Left lobe of liver (tissue), 2 donors: ENCODE data around the gene HYI. TPM values are rescaled to one million over a fixed set of nuclear protein-coding genes. Genes with fewer than 3 reads are reported as not detected.
"Not testable (repeated sequence)": the region's sequence is repeated elsewhere in the genome, so short reads cannot be mapped to it uniquely, and the experiment has no call there.

Source experiments
- ATAC-seq: fragments of 200-7000 bp; cut with Tn5 transposase; one replicate; pipeline ENCODE4 v1.9.1; 2020; ENCODE audit warnings: mild to moderate bottlenecking, moderate library complexity
- DNase-seq: peaks from one replicate; pipeline ENCODE4 v3.0.0-alpha.2; 2020; ENCODE audit warnings: low spot score
- total RNA-seq: library from RNA; stranded (reverse); gene quantifications from one replicate; pipeline ENCODE4 v1.2.1, GENCODE V29; 2021
- donor health status: DM: no; HTN: no; CAD: no; lungs with moderate emphysema.
- donor health status: DM: no; HTN: yes; CAD: no.

HYI gene, protein sequence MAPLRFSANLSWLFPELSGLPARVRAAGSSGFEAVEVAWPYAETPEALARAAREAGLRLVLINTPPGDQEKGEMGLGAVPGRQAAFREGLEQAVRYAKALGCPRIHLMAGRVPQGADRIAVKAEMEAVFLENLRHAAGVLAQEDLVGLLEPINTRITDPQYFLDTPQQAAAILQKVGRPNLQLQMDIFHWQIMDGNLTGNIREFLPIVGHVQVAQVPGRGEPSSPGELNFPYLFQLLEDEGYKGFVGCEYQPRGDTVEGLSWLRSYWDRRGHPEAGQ
- total RNA-seq: 47.1 TPM

DNA sequence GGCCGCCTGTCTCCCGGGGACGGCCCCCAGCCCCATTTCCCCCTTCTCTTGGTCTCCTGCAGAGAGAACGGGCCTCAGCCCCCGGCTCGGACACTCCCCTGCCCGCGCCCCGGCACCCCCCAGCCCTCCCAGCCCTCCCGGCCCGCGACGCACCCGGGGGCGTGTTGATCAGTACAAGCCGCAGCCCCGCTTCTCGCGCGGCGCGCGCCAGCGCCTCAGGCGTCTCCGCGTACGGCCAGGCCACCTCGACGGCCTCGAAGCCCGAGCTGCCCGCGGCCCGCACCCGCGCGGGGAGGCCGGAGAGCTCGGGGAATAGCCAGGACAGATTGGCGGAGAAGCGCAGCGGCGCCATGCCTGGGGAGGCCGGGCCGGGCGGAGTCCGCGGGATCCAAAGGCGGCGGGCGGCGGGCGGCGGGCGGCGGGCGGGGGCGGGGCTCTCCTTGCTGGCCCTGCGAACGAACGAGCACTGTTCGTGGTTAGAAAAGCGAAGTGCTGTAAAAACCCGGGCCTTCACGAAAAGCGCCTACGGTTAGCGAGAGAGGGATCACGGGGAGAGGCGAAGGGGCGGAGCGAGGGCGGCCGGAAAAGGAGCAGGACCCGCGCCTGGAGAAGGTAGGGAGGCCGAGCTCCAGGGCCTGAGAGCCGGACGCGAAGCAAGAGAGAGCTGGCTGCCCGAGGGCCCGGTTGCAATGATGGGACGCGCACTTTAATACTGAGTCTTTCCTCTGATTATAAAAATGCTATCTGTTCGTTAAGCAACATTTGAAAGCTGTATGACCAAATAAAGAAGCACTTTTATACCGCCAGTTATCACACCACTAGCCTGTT lies at the start of gene HYI:
Gene HYI (minus strand): TSS at position 490 of the 828 bp plus-strand sequence. CDS start 138 bp downstream, at position 352.
- DNase-seq (peak; percentile 92), ATAC-seq (peak; percentile 77)

DNA sequence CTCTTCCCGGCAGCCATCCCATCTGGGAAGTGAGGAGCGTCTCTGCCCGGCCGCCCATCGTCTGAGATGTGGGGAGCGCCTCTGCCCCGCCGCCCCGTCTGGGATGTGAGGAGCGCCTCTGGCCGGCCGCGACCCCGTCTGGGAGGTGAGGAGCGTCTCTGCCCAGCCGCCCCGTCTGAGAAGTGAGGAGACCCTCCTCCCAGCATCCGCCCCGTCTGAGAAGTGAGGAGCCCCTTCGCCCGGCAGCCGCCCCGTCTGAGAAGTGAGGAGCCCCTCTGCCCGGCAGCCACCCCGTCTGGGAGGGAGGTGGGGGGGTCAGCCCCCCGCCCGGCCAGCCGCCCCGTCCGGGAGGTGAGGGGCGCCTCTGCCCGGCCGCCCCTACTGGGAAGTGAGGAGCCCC lies 48.1 kb upstream of the HYI start:
- not testable (repeated sequence) for DNase-seq, ATAC-seq

DNA sequence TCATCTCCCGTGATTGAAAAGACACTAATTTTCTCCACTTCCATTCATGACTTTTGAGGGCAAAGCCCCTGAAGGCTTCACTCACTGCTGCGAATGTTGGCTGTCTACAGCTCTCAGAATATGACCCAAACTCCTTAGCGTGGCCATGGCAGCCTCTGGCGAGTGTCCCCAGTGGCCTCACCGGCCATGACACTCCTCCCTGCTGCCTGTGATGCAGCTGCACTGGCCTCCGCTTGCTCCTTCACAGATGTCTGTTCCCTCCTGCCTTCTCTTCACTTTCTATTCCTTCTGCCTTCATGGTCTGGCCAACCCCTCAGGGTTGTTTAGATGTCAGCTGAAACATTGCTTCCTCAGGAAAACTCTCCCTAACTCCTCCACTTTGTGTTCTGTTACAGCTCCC lies 46.2 kb upstream of the HYI start:
- ATAC-seq (no peak), DNase-seq (no peak)

DNA sequence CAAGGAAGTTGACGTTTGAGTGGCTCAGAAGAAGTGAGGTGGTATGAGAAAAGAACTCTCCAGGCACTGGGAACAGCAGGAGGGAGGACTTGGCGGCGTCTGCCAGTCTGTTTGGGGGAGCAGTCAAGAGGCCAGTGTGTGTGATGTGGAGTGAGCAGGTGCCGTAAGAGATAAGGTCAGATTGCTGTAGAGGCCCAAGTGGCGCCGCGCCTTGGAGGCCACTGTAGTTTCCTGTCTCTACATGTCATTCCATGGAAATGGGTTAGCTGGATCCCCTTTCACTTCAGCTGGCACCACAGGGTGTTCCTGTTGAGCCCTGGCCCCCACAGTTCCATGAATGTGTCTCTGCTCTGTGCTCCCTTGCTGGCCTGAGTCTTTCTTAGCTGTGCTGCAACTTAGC lies 41.5 kb upstream of the HYI start:
- DNase-seq (no peak), ATAC-seq (no peak)

DNA sequence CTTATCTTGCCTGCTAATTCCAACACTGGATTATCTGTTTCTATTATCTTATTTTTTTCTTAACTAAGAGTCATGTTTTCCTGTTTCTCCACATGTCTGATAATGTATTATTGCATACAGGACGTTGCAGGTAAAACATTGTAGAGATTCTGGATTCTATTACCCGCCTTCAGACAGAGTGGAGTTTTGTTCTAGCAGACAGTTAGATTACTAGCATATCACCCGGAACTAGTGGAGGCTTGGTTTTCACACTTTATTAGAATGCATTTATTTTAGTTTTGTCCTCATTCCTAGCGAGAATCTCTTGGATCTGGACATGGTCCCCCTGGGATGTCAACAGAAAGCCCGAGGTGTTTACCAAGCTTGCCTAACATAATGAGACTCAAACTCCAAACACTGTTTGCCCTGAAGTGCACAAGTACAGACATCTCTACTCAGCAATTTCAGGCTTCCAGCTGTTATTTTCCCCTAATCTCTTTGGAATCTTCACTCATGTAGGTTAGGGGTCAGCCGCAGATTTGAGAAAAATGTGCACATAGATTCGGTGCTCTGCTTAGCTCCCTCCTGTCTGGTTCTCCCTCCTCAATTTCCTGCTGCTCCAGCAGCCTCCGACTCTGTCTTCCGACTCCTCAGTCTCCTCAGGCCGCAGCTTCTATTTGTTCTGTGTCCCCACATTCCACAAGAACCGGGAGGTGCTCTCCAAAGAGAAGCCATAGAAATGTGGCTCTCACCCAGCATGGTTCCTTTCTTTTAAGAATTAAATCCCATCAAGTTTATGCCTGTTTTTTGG lies 40.1 kb upstream of the HYI start:
- peak; percentile 97 for ATAC-seq
- no peak for DNase-seq

DNA sequence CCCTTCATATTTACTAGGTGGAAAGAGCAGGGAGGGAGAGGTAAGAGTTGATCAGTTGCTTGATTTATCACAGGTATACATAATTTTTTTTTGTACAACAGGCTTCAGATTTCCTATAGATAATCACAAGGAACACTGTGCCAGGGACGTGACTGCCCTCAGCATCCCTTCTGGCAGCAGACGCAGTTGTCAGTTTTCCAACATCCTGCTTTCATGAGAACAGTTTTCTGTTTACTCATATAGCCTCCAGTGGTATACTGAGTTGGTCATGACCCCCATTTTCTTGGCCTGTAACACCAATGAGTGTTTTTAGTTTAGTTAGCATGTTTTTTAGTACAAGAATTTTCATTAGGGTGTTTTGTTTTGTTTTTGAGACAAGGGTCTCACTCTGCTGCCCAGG lies 39.1 kb upstream of the HYI start:
- ATAC-seq (no peak), DNase-seq (no peak)

DNA sequence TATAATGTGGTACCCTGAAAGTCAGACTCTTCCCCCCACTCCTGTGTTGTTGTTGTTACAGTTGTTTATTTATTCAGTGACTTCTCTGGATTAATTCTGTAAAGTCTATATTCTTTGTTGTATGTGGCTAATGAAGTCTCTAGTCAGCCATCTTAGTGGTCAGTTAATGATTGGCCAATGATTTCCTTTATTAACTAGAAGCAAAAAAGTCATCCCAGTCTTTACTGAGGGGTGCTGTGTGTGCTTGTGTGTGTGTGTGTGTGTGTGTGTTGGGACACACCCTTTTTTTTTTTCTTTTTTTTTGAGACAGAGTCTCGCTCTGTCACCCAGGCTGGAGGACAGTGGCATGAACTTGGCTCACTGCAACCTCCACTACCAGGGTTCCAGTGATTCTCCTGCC lies 37.3 kb upstream of the HYI start:
- no peak for ATAC-seq

DNA sequence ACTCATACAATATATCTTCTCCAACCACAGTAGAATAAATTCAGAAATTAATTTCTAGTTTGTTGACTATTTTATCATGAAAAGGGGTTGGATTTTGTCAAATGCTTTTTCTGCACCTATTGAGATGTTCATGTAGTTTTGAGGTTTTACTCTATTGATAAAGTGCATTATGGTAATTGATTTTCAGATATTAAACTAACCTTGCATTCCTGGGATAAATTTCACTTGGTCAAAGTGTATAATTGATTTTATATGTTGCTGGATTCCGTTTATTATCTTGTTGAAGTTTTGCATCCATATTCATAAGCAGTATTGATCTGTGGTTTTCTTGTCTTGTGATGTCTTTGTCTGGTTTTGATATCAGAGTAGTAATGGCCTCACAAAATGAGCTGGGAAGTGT lies 34.4 kb upstream of the HYI start:
- ATAC-seq (no peak), DNase-seq (no peak)

More for the DNA sequence above, 37.3 kb upstream of the HYI start:
- no peak for DNase-seq

DNA sequence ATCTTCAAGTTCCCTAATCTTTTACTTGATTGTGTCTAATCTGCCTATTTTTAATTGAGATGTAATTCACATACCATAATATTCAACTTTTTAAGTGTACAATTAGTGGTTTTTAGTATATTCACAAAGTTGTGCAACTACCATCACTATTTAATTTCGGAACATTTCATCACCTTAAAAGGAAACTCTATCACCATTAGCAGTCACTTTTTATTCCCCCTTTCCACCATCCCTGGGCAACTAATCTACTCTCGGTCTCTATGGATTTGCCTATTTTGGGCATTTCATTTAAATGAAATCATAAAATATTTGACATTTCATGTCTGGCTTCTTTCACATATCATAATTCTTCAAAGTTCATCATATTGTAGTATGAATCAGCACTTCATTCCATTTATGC lies 30.6 kb upstream of the HYI start:
- DNase-seq (no peak), ATAC-seq (no peak)

DNA sequence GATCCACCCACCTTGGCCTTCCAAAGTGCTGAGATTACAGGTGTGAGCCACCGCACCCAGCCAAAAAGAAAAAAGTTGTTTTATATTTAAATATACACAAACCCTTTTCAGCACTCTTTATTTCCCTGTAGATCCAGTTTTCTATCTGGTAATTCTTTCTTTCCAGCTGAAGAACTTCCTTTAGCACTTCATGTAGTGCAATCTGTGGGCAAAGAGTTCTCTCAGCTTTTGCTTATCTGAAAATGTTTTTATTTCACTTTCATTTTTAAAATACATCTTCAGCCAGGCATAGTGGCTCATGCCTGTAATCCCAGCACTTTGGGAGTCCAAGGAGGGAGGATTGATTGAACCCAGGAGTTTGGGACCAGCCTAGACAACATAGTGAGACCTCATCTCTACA lies 28.5 kb upstream of the HYI start:
- DNase-seq (no peak), ATAC-seq (no peak)

DNA sequence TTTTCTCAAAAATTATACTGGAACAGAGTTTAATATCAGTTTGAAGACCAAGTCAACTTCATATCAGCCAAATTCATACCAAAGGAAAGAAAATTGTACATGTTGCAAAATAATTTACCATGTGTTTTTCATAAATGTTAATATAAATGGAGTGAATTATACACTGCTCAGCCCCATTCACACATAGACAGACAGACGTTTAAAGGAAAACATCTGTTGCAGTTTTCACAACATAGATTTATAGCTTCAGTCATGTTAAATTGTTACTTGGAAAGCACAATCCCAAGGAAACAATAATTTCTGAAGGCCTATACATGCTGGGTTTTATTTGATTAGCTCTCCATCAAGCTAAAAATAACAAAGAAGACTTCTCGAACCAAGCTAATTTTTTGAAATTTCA lies 27.8 kb upstream of the HYI start:
- no peak for ATAC-seq
- no peak for DNase-seq

DNA sequence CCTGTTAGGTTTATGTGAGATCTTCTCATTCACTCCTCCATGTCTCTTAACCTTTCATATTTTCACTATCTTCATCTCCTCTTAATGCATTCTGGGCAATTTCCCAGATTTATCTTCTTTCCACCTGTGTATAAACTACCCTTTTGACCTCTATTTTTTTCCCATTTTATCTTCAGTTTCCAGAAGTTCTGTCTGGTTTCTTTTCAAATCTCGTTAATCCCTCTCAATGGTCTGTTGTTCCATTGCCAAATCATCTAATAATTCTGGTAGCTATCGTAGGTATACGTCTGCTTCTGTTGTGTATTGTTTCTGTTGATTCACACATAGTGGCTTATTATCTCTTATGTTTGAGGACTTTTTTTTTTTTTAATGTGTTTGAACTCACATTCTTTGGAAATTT lies 25.7 kb upstream of the HYI start:
- DNase-seq (no peak), ATAC-seq (no peak)

DNA sequence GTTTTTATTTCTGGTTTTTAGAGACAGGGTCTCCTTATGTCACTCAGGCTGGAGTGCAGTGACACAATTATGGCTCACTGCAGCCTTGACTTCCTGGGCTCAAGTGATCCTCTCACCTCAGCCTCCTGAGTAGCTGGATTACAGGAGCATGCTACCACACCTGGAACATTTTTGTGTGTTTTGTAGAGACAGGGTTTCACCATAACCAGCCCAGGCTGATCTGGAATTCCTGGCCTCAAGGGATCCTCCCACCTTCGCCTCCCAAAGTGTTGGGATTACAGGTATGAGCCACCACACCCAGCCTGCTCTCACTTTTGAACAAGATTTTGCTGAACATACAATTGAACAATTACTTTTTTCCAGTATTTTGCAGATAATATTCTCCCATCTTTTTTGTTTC lies 24.0 kb upstream of the HYI start:
- ATAC-seq (no peak), DNase-seq (no peak)

DNA sequence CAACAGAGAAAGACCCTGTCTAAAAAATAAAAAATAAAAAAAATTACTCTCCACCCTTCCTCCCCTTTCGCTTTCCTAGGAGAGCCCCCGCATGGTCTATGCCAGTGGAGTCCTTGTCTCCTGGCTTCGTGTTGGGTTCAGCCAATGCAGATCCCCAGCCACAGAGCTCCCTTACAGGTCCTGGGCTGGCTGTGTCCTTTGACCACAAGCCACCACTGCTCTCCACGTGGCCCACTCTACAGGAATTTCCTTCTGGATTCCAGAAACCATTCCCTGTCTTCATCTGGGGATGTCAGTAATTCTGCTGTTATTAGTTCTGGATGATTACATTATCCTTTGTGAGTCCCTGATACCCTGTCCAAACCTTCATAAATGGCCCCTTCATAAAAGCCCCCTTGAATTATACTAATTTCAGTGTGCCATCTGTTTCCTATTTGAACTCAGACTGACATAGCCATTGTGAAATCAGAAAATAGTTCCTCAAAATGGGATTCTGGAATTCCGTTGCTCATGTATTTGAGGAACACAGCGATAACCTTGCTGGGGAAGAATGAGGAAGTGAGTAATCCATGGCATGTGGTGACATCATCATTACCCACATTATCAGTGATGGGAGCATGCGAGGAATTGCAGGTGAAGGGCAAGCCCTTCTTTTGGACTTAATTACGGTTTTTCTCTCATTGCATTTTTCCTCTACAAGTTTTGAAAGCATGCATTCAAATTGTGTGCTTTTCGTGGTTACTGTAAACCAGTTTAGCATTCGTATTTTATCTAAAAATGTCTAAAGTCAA lies 22.1 kb upstream of the HYI start:
- not testable (repeated sequence) for ATAC-seq, DNase-seq

DNA sequence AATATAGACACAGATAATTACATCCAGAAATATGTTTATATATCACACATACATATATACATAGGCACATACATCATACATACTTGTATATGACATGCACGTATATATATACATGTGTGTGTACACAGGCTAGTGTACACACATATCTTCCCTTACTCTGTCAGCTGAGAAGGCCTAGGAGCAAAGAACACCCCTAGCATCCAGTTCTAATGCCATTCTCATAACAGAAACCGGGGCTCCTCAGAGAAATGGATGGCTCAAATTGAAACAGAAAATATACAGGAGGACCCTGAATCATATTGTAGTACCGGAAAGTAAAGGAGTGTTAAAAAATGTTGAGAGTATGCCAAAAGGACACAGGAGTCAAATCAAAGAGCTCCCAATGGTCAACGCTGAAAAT lies 19.7 kb upstream of the HYI start:
- DNase-seq (no peak), ATAC-seq (no peak)

DNA sequence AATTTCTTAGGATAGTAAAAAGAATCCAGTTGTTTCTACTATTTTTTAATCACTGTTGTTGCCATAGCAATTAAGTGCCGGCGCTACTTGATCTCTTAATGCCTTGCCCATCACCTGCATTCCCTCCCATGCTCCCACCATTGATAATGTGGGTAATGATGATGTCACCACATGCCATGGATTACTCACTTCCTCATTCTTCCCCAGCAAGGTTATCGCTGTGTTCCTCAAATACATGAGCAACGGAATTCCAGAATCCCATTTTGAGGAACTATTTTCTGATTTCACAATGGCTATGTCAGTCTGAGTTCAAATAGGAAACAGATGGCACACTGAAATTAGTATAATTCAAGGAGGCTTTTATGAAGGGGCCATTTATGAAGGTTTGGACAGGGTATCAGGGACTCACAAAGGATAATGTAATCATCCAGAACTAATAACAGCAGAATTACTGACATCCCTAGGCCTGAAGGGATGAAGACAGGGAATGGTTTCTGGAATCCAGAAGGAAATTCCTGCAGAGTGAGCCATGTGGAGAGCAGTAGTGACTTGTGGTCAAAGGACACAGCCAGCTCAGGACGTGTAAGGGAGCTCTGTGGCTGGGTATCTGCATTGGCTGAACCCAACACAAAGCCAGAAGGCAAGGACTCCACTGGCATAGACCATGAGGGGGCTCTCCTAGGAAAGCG lies 18.9 kb upstream of the HYI start:
- ATAC-seq, DNase-seq: not testable (repeated sequence)

DNA sequence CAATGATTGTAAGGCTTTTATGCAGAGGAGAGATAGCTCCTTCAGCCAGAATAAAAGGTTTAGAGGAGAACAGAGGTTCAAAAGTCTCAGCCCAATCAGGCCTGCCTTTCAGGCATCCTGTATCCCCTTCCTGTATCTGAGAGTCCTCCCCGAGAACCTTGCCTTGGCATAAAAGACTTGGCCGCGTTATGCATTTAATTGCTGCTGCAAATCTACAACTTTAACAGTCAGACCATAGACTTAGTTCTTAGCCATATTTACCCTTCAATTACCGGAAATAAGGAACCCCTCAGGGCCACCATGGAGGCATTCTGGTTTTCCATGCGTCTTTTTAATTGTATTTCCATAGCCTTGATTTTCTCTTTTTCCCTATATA lies 18.3 kb upstream of the HYI start:
- DNase-seq (no peak), ATAC-seq (no peak)

DNA sequence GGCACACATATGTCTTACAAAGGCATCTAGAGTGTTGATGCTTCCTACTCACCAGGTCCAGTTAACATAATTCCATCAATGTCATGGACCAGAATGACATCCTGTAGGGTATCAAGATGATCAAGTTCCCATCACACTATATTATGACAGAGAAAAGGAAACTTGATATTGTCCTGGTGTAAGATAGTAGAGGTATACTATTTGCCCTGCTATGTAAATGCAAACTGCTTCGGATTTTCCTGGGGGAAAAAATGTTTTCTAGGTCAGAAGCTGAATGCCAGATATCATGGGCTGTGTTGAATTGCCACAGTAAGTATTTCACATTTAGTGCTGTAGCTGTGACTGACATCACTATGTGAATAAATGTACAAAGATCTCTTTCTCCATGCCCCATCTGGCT lies 16.2 kb upstream of the HYI start:
- ATAC-seq (no peak), DNase-seq (no peak)

DNA sequence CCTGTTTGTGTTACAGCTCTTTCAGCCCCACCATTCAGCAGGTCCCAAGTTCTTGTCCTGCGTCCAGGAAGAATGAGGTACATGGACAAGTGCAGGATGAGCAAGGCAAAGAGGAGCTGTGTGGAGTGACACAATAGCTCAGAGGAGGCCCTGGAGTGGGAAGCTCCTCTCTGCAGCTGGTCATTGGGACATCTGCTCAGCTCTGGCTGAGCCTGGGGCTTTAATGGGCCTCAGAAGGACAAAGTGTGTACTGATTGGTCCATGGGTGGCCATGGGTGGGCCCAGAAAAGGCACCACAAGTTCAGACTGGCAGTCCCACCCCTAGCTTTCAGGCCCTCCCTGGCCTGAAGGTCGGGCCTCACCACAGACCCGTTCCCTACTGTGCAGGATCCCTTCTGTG lies 14.7 kb upstream of the HYI start:
- DNase-seq (no peak), ATAC-seq (no peak)

DNA sequence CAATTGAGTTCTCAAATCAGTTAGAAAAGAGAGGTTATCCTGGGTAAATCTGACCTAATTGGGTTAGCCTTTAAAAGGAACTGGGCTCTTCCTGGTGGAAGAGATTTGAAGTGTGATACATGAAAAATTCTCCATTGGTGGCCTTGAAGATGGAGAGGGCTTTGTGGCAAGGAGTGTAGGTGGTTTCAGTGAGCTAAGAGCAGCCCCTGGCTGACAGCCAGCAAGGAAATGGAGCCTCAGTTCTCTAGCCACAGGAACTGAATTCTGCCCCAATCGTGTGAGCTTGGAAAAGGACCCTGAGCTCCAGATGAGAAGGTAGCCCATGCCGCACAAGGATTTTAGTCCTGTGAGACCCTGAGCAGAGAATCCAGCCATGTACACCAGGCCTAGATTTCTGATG lies 12.7 kb upstream of the HYI start:
- no peak for DNase-seq
- no peak for ATAC-seq
